K562 (cell line): ENCODE measurements around the gene SIMC1. TPM values are rescaled to one million over a fixed set of nuclear protein-coding genes. Genes with fewer than 3 reads are reported as not detected.

Experiments used
- ATF1 ChIP-seq, 2 experiments: fragments of 450-650 bp in 1 of 2; IDR thresholded peaks; 2 replicates each; pipeline ENCODE4 v1.6.1; 2016; ENCODE audit warnings: missing compliant biosample characterization in 1 of 2, missing genetic modification characterization in 1 of 2
- ATF7 ChIP-seq: fragments of 450-650 bp; IDR thresholded peaks from 2 replicates; pipeline ENCODE4 v1.7.1; 2014; ENCODE audit warnings: mild to moderate bottlenecking, moderate library complexity
- CCNT2 ChIP-seq: IDR thresholded peaks from 2 replicates; pipeline ENCODE4 v1.6.1; 2011; ENCODE audit warnings: borderline replicate concordance, low read depth, mild to moderate bottlenecking, moderate library complexity, mixed read lengths, low read length; ENCODE audit not compliant: insufficient read length; ENCODE audit errors: extremely low read depth
- CEBPB ChIP-seq: fragments of 450-650 bp; IDR thresholded peaks from 2 replicates; pipeline ENCODE4 v1.6.1; 2016; ENCODE audit warnings: missing genetic modification characterization, missing compliant biosample characterization
- E2F8 ChIP-seq: fragments of 450-650 bp; IDR thresholded peaks from 2 replicates; pipeline ENCODE4 v1.7.1; 2018; ENCODE audit warnings: mild to moderate bottlenecking, low read depth; ENCODE audit not compliant: partially characterized antibody
- GABPB2 ChIP-seq: fragments of 250-450 bp; sonication (Bioruptor Pico); conservative IDR thresholded peaks from 2 replicates; pipeline ENCODE4 v1.5.1; 2021; ENCODE audit warnings: mild to moderate bottlenecking
- HDAC2 ChIP-seq: fragments of 450-650 bp; IDR thresholded peaks from 2 replicates; pipeline ENCODE4 v1.6.1; 2016; ENCODE audit warnings: mild to moderate bottlenecking
- HNRNPH1 ChIP-seq: fragments of 200-400 bp; formaldehyde crosslinking; optimal IDR thresholded peaks from 2 replicates; pipeline ENCODE3; 2017; ENCODE audit warnings: low read depth, mild to moderate bottlenecking, low read length, moderate library complexity
- KHSRP ChIP-seq: fragments of 450-650 bp; IDR thresholded peaks from 2 replicates; pipeline ENCODE4 v1.6.1; 2017
- MAX ChIP-seq: sonication (generic); formaldehyde crosslinking; IDR thresholded peaks from 2 replicates; pipeline ENCODE4 v1.9.0; 2022; ENCODE audit warnings: mild to moderate bottlenecking, missing genetic modification reagents
- NEUROD1 ChIP-seq: fragments of 150-350 bp; IDR thresholded peaks from 2 replicates; pipeline ENCODE4 v1.6.1; 2014; ENCODE audit warnings: borderline replicate concordance, low read length, low read depth; ENCODE audit not compliant: partially characterized antibody
- NFE2 ChIP-seq: IDR thresholded peaks from 2 replicates; pipeline ENCODE4 v1.6.1; 2014; ENCODE audit warnings: antibody characterized with exemption, low read depth
- NR3C1 ChIP-seq: sonication (generic); formaldehyde crosslinking; IDR thresholded peaks from 2 replicates; pipeline ENCODE4 v1.8.1; 2022; ENCODE audit warnings: missing genetic modification reagents
- POLR2B ChIP-seq: fragments of 450-650 bp; IDR thresholded peaks from 2 replicates; pipeline ENCODE4 v1.6.1; 2018; ENCODE audit warnings: low read depth; ENCODE audit not compliant: partially characterized antibody
- RAD51 ChIP-seq: fragments of 450-650 bp; IDR thresholded peaks from 2 replicates; pipeline ENCODE4 v1.7.1; 2016; ENCODE audit warnings: low read depth, mild to moderate bottlenecking, borderline replicate concordance
- RB1 ChIP-seq: fragments of 450-650 bp; IDR thresholded peaks from 2 replicates; pipeline ENCODE4 v1.6.1; 2017; ENCODE audit warnings: low read depth, mild to moderate bottlenecking
- RBM14 ChIP-seq: fragments of 200-400 bp; formaldehyde crosslinking; IDR thresholded peaks from 2 replicates; pipeline ENCODE4 v1.6.1; 2018; ENCODE audit warnings: low read depth, mild to moderate bottlenecking, low read length, moderate library complexity, borderline replicate concordance; ENCODE audit not compliant: insufficient read depth
- RBM25 ChIP-seq: fragments of 200-400 bp; formaldehyde crosslinking; IDR thresholded peaks from 2 replicates; pipeline ENCODE4 v1.6.1; 2018; ENCODE audit warnings: low read length, low read depth, moderate library complexity; ENCODE audit not compliant: severe bottlenecking
- STAT5A ChIP-seq: IDR thresholded peaks from 2 replicates; pipeline ENCODE4 v1.6.1; 2012; ENCODE audit warnings: low read length, inconsistent platforms, borderline replicate concordance
- THRB ChIP-seq: fragments of 450-650 bp; formaldehyde crosslinking; conservative IDR thresholded peaks from 2 replicates; pipeline ENCODE4 v1.4.0; 2022; ENCODE audit warnings: mild to moderate bottlenecking, missing genetic modification characterization
- ZNF347 ChIP-seq: fragments of 450-650 bp; formaldehyde crosslinking; IDR thresholded peaks from 2 replicates; pipeline ENCODE4 v1.4.0; 2020; ENCODE audit warnings: low read depth, mild to moderate bottlenecking, moderate library complexity
- ZNF584 ChIP-seq: fragments of 200-800 bp; sonication (Bioruptor generic); IDR thresholded peaks from 2 replicates; pipeline ENCODE4 v1.6.1; 2016; ENCODE audit warnings: low read depth, mild to moderate bottlenecking, missing genetic modification characterization, missing compliant biosample characterization
- ZNF695 ChIP-seq: fragments of 450-650 bp; formaldehyde crosslinking; IDR thresholded peaks from 2 replicates; pipeline ENCODE4 v1.4.0; 2020; ENCODE audit warnings: mild to moderate bottlenecking, moderate library complexity
- polyA plus RNA-seq, 8 experiments: library from polyadenylated mRNA; depleted of rRNA in 4 of 8; stranded (reverse) in 5 of 8; unstranded in 3 of 8; fragments of >200 nt; fragmentation: Nextera tagmentation in 2 of 8; fragmentation: Illumina TruSeq in 1 of 8; extraction: Ambion mirVana in 2 of 8; extraction: Trizol in 1 of 8; gene quantifications; 2 replicates each; pipeline versions ENCODE4 v1.2.1 to v1.2.3, GENCODE V29; 2011 to 2014; ENCODE audit warnings: inconsistent platforms in 1 of 8, missing spikeins in 1 of 8
- total RNA-seq, 7 experiments: library from RNA; depleted of rRNA in 6 of 7; stranded (reverse); fragments of >200 nt in 6 of 7; fragmentation: Illumina TruSeq in 2 of 7; extraction: Trizol in 2 of 7; gene quantifications; 2 replicates each; pipeline versions ENCODE4 v1.2.1 to v1.2.3, GENCODE V29; 2011 to 2021; ENCODE audit warnings: low replicate concordance in 1 of 7

SIMC1 gene
- total and polyA plus RNA-seq, 9 of the 15 experiments (the other 6 are each of a cell fraction or from before 2014, with no cell fraction given): 7.2 to 36.3 (median 14.7) TPM

GRCh38 chr5:176361437-176362232, 123.4 kb downstream of the SIMC1 start, which contains the start of gene KIAA1191 (continued):
- TF ChIP-seq E2F8: no peak
- TF ChIP-seq NEUROD1: no peak
- no peak for TF ChIP-seq RBM14
- peak; percentile 67; the same call in 1 of the 2 replicates for TF ChIP-seq RB1
- TF ChIP-seq ZNF347 (CRISPR knock-in tag): 0 out of 2 replicates have a peak, but pooled peaks have one; percentile 14
- TF ChIP-seq CEBPB: no peak
- TF ChIP-seq MAX (CRISPR knock-in tag): peak; percentile 72; the same call in 1 of the 2 replicates
- TF ChIP-seq NFE2: no peak
- TF ChIP-seq ZNF695 (CRISPR knock-in tag): no peak
- TF ChIP-seq STAT5A: no peak
- TF ChIP-seq THRB (CRISPR knock-in tag): peak; percentile 60; the same call in 1 of the 2 replicates
- no peak for TF ChIP-seq GABPB2 (CRISPR knock-in tag)
- TF ChIP-seq RAD51: no peak
- no peak for TF ChIP-seq HNRNPH1
- TF ChIP-seq POLR2B: peak; percentile 83
- TF ChIP-seq ATF1 (CRISPR knock-in tag; IDR thresholded peaks at IDR 0.05): no peak
- TF ChIP-seq ATF1 (tag; IDR thresholded peaks at IDR 0.05): peak; percentile 73
- peak; percentile 42 for TF ChIP-seq CCNT2
- no peak for TF ChIP-seq NR3C1 (CRISPR knock-in tag)
- TF ChIP-seq RBM25: peak; percentile 40
- peak; percentile 64; the same call in 1 of the 2 replicates for TF ChIP-seq ATF7
- TF ChIP-seq HDAC2: peak; percentile 72; the same call in 1 of the 2 replicates
- no peak for TF ChIP-seq ZNF584 (CRISPR knock-in tag)
- no peak for TF ChIP-seq KHSRP
